ENCODE data around the gene RBM41. TPM values are rescaled to one million over a fixed set of nuclear protein-coding genes. Genes with fewer than 3 reads are reported as not detected.

The RBM41 gene
- total and polyA plus RNA-seq, 2 experiments from 2014 or later, result 20.0 to 21.9 TPM

DNA sequence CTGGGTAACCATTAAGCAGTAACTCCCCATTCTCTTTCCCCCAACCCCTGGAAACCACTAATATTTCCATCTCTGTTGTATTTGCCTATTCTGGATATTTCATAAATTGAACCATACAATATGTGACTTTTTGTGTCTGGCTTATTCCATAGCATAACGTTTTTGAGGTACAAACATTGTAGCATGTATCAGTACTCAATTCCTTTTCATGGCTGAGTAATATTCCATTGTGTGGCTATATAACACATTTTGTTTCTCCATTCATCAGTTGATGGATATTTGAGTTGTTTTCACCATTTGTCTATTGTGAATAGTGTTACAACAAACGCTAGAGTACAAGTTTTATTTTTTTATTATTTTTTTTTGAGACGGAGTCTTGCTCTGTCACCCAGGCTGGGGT lies 63.6 kb downstream of the RBM41 start (continued):
- no peak for TF ChIP-seq CREB1 (CRISPR knock-in tag; IDR thresholded peaks at IDR 0.05; ENCODE audit: low read depth)
- TF ChIP-seq, protein P1, sequence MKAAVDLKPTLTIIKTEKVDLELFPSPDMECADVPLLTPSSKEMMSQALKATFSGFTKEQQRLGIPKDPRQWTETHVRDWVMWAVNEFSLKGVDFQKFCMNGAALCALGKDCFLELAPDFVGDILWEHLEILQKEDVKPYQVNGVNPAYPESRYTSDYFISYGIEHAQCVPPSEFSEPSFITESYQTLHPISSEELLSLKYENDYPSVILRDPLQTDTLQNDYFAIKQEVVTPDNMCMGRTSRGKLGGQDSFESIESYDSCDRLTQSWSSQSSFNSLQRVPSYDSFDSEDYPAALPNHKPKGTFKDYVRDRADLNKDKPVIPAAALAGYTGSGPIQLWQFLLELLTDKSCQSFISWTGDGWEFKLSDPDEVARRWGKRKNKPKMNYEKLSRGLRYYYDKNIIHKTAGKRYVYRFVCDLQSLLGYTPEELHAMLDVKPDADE (IDR thresholded peaks at IDR 0.05), result no peak
- no peak for TF ChIP-seq STAT1 (IDR thresholded peaks at IDR 0.05; ENCODE audit: unreplicated experiment)
- TF ChIP-seq EZH2 (IDR thresholded peaks at IDR 0.05; ENCODE audit: low read depth, unreplicated experiment), result no peak
- TF ChIP-seq EZH2phosphoT487 (IDR thresholded peaks at IDR 0.05; ENCODE audit: unreplicated experiment), result no peak
- no peak for TF ChIP-seq ZNF114 (CRISPR knock-in tag; IDR thresholded peaks at IDR 0.05)
- TF ChIP-seq JUNB (IDR thresholded peaks at IDR 0.05; ENCODE audit: unreplicated experiment), result no peak
- no peak for TF ChIP-seq NANOG (IDR thresholded peaks at IDR 0.05; ENCODE audit: borderline replicate concordance)
- TF ChIP-seq, protein P2, sequence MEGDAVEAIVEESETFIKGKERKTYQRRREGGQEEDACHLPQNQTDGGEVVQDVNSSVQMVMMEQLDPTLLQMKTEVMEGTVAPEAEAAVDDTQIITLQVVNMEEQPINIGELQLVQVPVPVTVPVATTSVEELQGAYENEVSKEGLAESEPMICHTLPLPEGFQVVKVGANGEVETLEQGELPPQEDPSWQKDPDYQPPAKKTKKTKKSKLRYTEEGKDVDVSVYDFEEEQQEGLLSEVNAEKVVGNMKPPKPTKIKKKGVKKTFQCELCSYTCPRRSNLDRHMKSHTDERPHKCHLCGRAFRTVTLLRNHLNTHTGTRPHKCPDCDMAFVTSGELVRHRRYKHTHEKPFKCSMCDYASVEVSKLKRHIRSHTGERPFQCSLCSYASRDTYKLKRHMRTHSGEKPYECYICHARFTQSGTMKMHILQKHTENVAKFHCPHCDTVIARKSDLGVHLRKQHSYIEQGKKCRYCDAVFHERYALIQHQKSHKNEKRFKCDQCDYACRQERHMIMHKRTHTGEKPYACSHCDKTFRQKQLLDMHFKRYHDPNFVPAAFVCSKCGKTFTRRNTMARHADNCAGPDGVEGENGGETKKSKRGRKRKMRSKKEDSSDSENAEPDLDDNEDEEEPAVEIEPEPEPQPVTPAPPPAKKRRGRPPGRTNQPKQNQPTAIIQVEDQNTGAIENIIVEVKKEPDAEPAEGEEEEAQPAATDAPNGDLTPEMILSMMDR (conservative IDR thresholded peaks at IDR 0.05; ENCODE audit: low read depth in 2 of 2), result no peak
- no peak for TF ChIP-seq ZNF331 (CRISPR knock-in tag; IDR thresholded peaks at IDR 0.05; ENCODE audit: low read depth)

DNA sequence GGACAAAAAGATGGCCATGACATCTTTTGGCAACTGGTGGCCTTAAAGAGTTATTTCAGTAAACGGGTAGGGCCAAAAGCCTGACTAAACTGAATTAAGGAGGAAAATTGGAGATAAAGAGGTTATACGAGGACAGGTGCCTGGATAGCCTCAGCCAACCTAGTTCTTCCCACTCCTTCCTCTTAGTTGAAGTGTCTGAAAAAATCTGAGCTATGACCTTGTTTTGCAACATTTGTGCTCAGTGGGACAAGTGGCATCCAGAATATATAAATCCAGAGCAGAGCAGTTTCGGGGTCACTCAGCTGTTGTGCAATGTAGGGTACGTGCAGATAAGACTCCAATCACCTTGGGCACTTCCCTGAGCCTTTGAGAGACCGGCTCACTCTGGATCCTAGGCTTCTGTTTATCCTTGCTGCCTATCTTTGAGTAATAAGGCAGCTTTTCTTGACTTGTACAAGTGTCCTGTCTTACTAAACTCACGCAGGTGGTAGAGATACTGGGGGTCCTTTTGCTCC lies 68.4 kb downstream of the RBM41 start:
- Histone ChIP-seq H3K27ac (ENCODE audit: low read depth) (no peak overlapping the region), H4K20me1 (replicated peaks; ENCODE audit: insufficient read depth) (no peaks in the 10 kb centered on the region), H3F3A (replicated peaks; ENCODE audit: low read depth) (no peaks in the 10 kb centered on the region), H2AFZ (no peak overlapping the region), H3K79me2 (replicated peaks; ENCODE audit: insufficient read depth) (no peaks in the 10 kb centered on the region), H3K4me3 (no peak overlapping the region), H3K9me2 (ENCODE audit: insufficient read depth) (no peaks in the 10 kb centered on the region), H3K36me3 (ENCODE audit: insufficient read depth) (no peaks in the 10 kb centered on the region), H3K4me2 (no peak overlapping the region), H3K27me3 (ENCODE audit: insufficient read depth) (no peaks in the 10 kb centered on the region), H3K4me1 (ENCODE audit: insufficient read depth) (no peaks in the 10 kb centered on the region)
- H3K4me1 Mint-ChIP-seq, result no peaks in the 10 kb centered on the region
- DNase-seq (ENCODE audit: low spot score) (no peak), ATAC-seq (no peak)
- H3K4me3 Mint-ChIP-seq, result no peak overlapping the region
- peaks cover 3% of the 10 kb centered on the region for H3K27me3 Mint-ChIP-seq (ENCODE audit: insufficient read depth, low read depth, poor library complexity)
- no peaks in the 10 kb centered on the region for H3K9me3 Mint-ChIP-seq
- peaks cover 3% of the 10 kb centered on the region; the same call in 1 of the 3 replicates for H3K36me3 Mint-ChIP-seq (ENCODE audit: low read depth)
- H3K27ac Mint-ChIP-seq, result no peak overlapping the region
- TF ChIP-seq, protein P3, sequence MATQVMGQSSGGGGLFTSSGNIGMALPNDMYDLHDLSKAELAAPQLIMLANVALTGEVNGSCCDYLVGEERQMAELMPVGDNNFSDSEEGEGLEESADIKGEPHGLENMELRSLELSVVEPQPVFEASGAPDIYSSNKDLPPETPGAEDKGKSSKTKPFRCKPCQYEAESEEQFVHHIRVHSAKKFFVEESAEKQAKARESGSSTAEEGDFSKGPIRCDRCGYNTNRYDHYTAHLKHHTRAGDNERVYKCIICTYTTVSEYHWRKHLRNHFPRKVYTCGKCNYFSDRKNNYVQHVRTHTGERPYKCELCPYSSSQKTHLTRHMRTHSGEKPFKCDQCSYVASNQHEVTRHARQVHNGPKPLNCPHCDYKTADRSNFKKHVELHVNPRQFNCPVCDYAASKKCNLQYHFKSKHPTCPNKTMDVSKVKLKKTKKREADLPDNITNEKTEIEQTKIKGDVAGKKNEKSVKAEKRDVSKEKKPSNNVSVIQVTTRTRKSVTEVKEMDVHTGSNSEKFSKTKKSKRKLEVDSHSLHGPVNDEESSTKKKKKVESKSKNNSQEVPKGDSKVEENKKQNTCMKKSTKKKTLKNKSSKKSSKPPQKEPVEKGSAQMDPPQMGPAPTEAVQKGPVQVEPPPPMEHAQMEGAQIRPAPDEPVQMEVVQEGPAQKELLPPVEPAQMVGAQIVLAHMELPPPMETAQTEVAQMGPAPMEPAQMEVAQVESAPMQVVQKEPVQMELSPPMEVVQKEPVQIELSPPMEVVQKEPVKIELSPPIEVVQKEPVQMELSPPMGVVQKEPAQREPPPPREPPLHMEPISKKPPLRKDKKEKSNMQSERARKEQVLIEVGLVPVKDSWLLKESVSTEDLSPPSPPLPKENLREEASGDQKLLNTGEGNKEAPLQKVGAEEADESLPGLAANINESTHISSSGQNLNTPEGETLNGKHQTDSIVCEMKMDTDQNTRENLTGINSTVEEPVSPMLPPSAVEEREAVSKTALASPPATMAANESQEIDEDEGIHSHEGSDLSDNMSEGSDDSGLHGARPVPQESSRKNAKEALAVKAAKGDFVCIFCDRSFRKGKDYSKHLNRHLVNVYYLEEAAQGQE (IDR thresholded peaks at IDR 0.05; ENCODE audit: unreplicated experiment), result no peak
- TF ChIP-seq, protein P4, sequence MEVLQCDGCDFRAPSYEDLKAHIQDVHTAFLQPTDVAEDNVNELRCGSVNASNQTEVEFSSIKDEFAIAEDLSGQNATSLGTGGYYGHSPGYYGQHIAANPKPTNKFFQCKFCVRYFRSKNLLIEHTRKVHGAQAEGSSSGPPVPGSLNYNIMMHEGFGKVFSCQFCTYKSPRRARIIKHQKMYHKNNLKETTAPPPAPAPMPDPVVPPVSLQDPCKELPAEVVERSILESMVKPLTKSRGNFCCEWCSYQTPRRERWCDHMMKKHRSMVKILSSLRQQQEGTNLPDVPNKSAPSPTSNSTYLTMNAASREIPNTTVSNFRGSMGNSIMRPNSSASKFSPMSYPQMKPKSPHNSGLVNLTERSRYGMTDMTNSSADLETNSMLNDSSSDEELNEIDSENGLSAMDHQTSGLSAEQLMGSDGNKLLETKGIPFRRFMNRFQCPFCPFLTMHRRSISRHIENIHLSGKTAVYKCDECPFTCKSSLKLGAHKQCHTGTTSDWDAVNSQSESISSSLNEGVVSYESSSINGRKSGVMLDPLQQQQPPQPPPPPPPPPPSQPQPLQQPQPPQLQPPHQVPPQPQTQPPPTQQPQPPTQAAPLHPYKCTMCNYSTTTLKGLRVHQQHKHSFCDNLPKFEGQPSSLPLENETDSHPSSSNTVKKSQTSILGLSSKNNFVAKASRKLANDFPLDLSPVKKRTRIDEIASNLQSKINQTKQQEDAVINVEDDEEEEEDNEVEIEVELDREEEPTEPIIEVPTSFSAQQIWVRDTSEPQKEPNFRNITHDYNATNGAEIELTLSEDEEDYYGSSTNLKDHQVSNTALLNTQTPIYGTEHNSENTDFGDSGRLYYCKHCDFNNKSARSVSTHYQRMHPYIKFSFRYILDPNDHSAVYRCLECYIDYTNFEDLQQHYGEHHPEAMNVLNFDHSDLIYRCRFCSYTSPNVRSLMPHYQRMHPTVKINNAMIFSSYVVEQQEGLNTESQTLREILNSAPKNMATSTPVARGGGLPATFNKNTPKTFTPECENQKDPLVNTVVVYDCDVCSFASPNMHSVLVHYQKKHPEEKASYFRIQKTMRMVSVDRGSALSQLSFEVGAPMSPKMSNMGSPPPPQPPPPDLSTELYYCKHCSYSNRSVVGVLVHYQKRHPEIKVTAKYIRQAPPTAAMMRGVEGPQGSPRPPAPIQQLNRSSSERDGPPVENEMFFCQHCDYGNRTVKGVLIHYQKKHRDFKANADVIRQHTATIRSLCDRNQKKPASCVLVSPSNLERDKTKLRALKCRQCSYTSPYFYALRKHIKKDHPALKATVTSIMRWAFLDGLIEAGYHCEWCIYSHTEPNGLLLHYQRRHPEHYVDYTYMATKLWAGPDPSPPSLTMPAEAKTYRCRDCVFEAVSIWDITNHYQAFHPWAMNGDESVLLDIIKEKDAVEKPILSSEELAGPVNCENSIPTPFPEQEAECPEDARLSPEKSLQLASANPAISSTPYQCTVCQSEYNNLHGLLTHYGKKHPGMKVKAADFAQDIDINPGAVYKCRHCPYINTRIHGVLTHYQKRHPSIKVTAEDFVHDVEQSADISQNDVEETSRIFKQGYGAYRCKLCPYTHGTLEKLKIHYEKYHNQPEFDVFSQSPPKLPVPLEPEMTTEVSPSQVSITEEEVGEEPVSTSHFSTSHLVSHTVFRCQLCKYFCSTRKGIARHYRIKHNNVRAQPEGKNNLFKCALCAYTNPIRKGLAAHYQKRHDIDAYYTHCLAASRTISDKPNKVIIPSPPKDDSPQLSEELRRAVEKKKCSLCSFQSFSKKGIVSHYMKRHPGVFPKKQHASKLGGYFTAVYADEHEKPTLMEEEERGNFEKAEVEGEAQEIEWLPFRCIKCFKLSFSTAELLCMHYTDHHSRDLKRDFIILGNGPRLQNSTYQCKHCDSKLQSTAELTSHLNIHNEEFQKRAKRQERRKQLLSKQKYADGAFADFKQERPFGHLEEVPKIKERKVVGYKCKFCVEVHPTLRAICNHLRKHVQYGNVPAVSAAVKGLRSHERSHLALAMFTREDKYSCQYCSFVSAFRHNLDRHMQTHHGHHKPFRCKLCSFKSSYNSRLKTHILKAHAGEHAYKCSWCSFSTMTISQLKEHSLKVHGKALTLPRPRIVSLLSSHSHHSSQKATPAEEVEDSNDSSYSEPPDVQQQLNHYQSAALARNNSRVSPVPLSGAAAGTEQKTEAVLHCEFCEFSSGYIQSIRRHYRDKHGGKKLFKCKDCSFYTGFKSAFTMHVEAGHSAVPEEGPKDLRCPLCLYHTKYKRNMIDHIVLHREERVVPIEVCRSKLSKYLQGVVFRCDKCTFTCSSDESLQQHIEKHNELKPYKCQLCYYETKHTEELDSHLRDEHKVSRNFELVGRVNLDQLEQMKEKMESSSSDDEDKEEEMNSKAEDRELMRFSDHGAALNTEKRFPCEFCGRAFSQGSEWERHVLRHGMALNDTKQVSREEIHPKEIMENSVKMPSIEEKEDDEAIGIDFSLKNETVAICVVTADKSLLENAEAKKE (CRISPR knock-in tag; IDR thresholded peaks at IDR 0.05), result no peak
- TF ChIP-seq ZNF114 (CRISPR knock-in tag; IDR thresholded peaks at IDR 0.05), result no peak
- no peak for TF ChIP-seq NANOG (IDR thresholded peaks at IDR 0.05; ENCODE audit: borderline replicate concordance)
- TF ChIP-seq STAT1 (IDR thresholded peaks at IDR 0.05; ENCODE audit: unreplicated experiment), result no peak
- TF ChIP-seq CREB1 (CRISPR knock-in tag; IDR thresholded peaks at IDR 0.05; ENCODE audit: low read depth), result no peak
- TF ChIP-seq EZH2 (IDR thresholded peaks at IDR 0.05; ENCODE audit: low read depth, unreplicated experiment), result no peak
- no peak for TF ChIP-seq POLR2AphosphoS5 (IDR thresholded peaks at IDR 0.05; ENCODE audit: low read depth)
